ENCODE measurements around the gene NEDD4L. TPM values are rescaled to one million over a fixed set of nuclear protein-coding genes. Genes with fewer than 3 reads are reported as not detected.

NEDD4L gene
- total RNA-seq, 2 donors from 2014 or later, result 149 to 212 TPM

DNA sequence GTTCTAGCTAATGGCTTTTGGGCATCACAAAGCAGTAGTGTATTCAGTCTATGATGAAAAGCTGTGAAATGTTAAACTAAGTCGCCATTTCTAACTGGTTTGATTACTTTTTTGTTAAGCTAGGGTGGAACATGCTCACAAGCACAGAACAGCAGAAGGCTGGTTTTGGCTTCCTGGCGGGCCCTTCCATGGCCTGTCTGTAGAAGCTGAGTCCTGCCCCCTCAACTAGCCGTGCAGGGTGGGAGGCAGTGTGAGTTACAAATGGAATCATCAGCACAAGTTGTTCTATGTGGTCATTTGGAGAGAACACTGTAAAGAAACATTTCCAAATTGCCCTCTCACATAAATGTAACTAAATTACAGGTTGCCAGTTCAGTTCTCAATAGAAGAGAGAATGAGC, 294.1 kb downstream of the NEDD4L start:
- DNase-seq, result no peak
- Histone ChIP-seq H3K27ac (no peak overlapping the region), H3K4me3 (no peak overlapping the region), H3K9me3 (no peaks in the 10 kb centered on the region), H3K27me3 (no peaks in the 10 kb centered on the region), H3K4me1 (no peaks in the 10 kb centered on the region), H3K36me3 (no peaks in the 10 kb centered on the region), H3K9ac (ENCODE audit: low read depth in 2 of 2, low read length in 2 of 2) (no peak overlapping the region)
- intact Hi-C loops (cut with DNase I), result no loop called here
- TF ChIP-seq, protein P1, sequence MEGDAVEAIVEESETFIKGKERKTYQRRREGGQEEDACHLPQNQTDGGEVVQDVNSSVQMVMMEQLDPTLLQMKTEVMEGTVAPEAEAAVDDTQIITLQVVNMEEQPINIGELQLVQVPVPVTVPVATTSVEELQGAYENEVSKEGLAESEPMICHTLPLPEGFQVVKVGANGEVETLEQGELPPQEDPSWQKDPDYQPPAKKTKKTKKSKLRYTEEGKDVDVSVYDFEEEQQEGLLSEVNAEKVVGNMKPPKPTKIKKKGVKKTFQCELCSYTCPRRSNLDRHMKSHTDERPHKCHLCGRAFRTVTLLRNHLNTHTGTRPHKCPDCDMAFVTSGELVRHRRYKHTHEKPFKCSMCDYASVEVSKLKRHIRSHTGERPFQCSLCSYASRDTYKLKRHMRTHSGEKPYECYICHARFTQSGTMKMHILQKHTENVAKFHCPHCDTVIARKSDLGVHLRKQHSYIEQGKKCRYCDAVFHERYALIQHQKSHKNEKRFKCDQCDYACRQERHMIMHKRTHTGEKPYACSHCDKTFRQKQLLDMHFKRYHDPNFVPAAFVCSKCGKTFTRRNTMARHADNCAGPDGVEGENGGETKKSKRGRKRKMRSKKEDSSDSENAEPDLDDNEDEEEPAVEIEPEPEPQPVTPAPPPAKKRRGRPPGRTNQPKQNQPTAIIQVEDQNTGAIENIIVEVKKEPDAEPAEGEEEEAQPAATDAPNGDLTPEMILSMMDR (IDR thresholded peaks at IDR 0.05), result no peak

DNA sequence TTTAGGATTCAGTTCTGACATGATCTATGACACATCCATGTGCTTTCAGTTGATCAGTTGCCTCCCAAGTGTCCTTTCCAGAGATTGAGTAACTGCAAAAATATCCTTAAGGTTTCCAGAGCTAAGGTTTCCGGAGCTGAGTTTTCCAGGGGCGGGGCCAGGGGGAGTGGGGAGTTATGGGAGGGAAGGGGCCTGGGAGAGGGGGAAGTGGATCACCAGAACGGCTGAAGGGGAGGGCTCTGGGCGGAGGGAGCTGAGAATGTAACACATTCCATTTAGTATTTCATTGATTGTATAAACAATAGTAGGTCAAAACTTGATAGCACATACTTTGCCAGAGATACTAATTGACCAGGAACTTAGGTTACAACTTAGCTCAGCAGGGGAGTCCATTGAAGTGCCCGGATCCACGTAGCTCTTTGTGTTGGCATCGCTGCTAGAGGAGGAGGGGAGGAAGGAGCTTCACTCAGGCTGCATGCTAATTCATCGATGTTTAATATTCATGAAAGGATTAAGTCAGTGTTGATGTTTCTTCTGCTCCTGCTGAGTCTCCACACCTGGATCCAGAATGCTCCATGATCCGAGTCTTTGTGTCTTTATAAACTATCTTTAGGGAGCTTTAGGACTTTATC, 295.1 kb downstream of the NEDD4L start:
- Histone ChIP-seq H3K4me3 (no peak overlapping the region), H3K27ac (no peak overlapping the region), H3K27me3 (no peaks in the 10 kb centered on the region), H3K9ac (ENCODE audit: low read depth in 2 of 2, low read length in 2 of 2) (no peak overlapping the region), H3K36me3 (peaks cover 4% of the 10 kb centered on the region), H3K9me3 (no peaks in the 10 kb centered on the region), H3K4me1 (no peaks in the 10 kb centered on the region)
- intact Hi-C loops (cut with DNase I), result no loop called here
- TF ChIP-seq, protein P1 (IDR thresholded peaks at IDR 0.05), result no peak
- no peak for DNase-seq

DNA sequence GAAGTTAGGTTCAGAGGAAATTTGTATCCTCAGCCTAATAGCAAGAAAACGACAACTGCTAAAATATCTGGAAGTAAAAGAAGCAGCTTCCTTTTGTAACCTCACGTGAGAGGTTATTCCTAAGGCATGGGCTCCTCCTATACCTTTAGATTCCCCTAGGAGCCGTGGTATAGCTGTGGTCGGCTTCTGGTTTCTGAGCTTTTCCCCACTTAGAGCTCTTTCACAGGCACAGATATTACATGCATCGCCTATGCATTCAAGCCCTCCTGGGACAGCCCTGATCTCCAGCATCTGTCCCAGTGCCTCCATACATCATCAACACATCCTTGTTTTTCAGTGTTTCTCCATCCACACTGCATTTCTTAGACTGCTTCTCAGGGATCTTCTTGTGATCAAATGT, 295.9 kb downstream of the NEDD4L start:
- H3K4me1 ChIP-seq, result no peaks in the 10 kb centered on the region
- H3K4me3 ChIP-seq, result no peak overlapping the region
- no peak for DNase-seq
- TF ChIP-seq, protein P1 (IDR thresholded peaks at IDR 0.05), result no peak
- peaks cover 4% of the 10 kb centered on the region for H3K36me3 ChIP-seq
- intact Hi-C loops (cut with DNase I), result no loop called here
- no peaks in the 10 kb centered on the region for H3K9me3 ChIP-seq
- no peak overlapping the region for H3K9ac ChIP-seq (ENCODE audit: low read depth in 2 of 2, low read length in 2 of 2)
- H3K27me3 ChIP-seq, result no peaks in the 10 kb centered on the region
- no peak overlapping the region for H3K27ac ChIP-seq

DNA sequence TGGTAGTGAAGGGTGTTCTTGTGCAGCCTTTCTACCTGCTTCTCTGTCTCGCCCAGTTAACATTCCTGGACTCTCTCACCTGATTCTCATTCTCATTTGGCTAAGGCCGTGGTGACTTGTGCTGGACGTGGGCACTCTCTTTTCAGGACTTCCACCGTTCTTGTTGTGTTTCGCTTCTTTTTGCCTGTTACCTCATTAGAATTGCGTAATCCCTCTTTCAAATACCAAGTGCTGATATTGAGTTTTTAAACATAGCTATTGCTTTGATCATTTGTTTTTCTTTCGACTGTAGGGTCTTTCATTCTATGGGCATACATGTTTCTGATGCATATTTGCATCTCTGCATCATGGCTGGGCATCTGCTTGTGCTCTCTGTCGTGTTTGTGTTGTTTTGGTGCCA, 297.9 kb downstream of the NEDD4L start:
- no peak for DNase-seq
- intact Hi-C loops (cut with DNase I), result no loop called here
- peaks cover 4% of the 10 kb centered on the region for H3K36me3 ChIP-seq

DNA sequence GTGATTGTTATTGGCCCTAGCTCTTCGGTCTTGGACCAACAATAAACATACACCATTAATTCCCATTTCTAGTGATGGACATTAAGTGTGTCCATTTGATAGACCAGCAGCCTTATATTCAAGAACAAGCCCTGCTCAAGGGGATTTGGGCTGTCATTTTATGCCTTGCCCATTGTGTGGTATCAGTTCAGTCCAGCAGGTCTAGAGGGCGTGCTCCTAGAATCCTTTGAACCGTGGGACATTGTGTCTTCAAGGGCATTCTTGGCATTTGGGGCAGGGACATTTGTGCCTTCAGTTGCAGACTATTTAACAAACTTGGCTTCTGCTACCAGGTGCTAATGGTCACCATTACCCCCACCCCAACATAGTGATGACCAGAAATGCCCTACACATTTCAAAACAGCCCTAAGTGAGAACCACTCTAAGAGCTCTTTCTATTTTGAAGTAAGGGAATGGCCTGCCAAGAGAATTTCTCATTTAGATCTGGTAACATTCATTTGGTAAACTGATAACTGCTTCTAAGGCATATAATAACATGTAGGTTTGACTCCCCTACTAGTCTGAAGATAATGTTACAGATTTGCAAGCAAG, 300.1 kb downstream of the NEDD4L start:
- H3K9me3 ChIP-seq, result no peaks in the 10 kb centered on the region
- H3K27ac ChIP-seq, result no peak overlapping the region
- no peaks in the 10 kb centered on the region for H3K27me3 ChIP-seq
- H3K4me3 ChIP-seq, result no peak overlapping the region
- intact Hi-C loops (cut with DNase I), result no loop called here
- H3K9ac ChIP-seq (ENCODE audit: low read depth in 2 of 2, low read length in 2 of 2), result no peak overlapping the region
- TF ChIP-seq, protein P1 (IDR thresholded peaks at IDR 0.05), result no peak
- no peak for DNase-seq
- H3K36me3 ChIP-seq, result peaks cover 4% of the 10 kb centered on the region
- H3K4me1 ChIP-seq, result no peaks in the 10 kb centered on the region

More for the DNA sequence above, 297.9 kb downstream of the NEDD4L start:
- H3K9ac ChIP-seq (ENCODE audit: low read depth in 2 of 2, low read length in 2 of 2), result no peak overlapping the region
- H3K27me3 ChIP-seq, result no peaks in the 10 kb centered on the region
- H3K27ac ChIP-seq, result no peak overlapping the region
- no peaks in the 10 kb centered on the region for H3K4me1 ChIP-seq
- no peak overlapping the region for H3K4me3 ChIP-seq
- TF ChIP-seq, protein P1 (IDR thresholded peaks at IDR 0.05), result no peak
- H3K9me3 ChIP-seq, result no peaks in the 10 kb centered on the region

Data from colonic mucosa (tissue), 4 donors.